Lung (tissue), 12 donors: ENCODE data around the gene CDH10. TPM values are rescaled to one million over a fixed set of nuclear protein-coding genes. Genes with fewer than 3 reads are reported as not detected.

ENCODE experiments used
- ATAC-seq: fragments of 200-7000 bp; cut with Tn5 transposase; one replicate; pipeline ENCODE4 v1.9.1; 2020; ENCODE audit warnings: moderate number of reproducible peaks; ENCODE audit not compliant: insufficient read depth, low FRiP score
- DNase-seq, 3 donors: peaks; one replicate each; pipeline ENCODE4 v3.0.0-alpha.2; 2013 to 2017
- H3K27ac ChIP-seq, 2 donors: one replicate each; pipeline ENCODE4 v1.5.1; 2013; ENCODE audit warnings: mild to moderate bottlenecking in 2 of 2, moderate library complexity in 2 of 2, control low read depth in 1 of 2, inconsistent platforms in 1 of 2, low read depth in 1 of 2, low read length in 1 of 2
- H3K27me3 ChIP-seq, 3 donors: one replicate each; pipeline ENCODE4 v1.5.1; 2013; ENCODE audit warnings: low read length in 2 of 3; ENCODE audit not compliant: control insufficient read depth in 3 of 3, insufficient read depth in 3 of 3
- H3K36me3 ChIP-seq, 4 donors: one replicate each; pipeline ENCODE4 v1.5.1; 2013; ENCODE audit warnings: low read length in 4 of 4, mild to moderate bottlenecking in 1 of 4, moderate library complexity in 1 of 4; ENCODE audit not compliant: control insufficient read depth in 4 of 4, insufficient read depth in 4 of 4
- H3K4me1 ChIP-seq, 5 donors: one replicate each; pipeline ENCODE4 v1.5.1; 2013; ENCODE audit warnings: low read length in 5 of 5, mild to moderate bottlenecking in 2 of 5, moderate library complexity in 1 of 5; ENCODE audit not compliant: control insufficient read depth in 5 of 5, insufficient read depth in 5 of 5
- H3K4me3 ChIP-seq: one replicate; pipeline ENCODE4 v1.5.1; 2013; ENCODE audit warnings: mild to moderate bottlenecking, control low read depth, moderate library complexity
- H3K9ac ChIP-seq, 2 donors: one replicate each; pipeline ENCODE4 v1.5.1; 2013; ENCODE audit warnings: low read length in 2 of 2, control low read depth in 1 of 2; ENCODE audit not compliant: insufficient read depth in 1 of 2
- H3K9me3 ChIP-seq, 4 donors: one replicate each; pipeline ENCODE4 v1.5.1; 2013; ENCODE audit warnings: low read length in 3 of 4, mild to moderate bottlenecking in 1 of 4, moderate library complexity in 1 of 4; ENCODE audit not compliant: control insufficient read depth in 4 of 4, insufficient read depth in 3 of 4
- WGBS, 2 donors: extraction: QIAGEN DNeasy Blood & Tissue Kit; methylation state at CpG; one replicate each; pipeline ENCODE4 v1.1.7; 2013; 5-methylcytosine and 5-hydroxymethylcytosine counted together
- polyA plus RNA-seq, 2 donors: library from polyadenylated mRNA; stranded (reverse); fragments of 200-250 nt; gene quantifications; one replicate each; pipeline ENCODE4 v1.2.1, GENCODE V29; 2013
- total RNA-seq, 2 donors: library from RNA; depleted of rRNA in 1 of 2; stranded (reverse); fragments of >200 nt in 1 of 2; gene quantifications; one replicate each; pipeline ENCODE4 v1.2.1, GENCODE V29; 2014 to 2021
- TF ChIP-seq, protein P1 (sequence below): IDR thresholded peaks from 2 replicates; pipeline ENCODE4 v1.5.1; 2012; ENCODE audit warnings: mild to moderate bottlenecking; ENCODE audit errors: control extremely low read depth, extremely low read depth
- donor health status: control.
- donor health status: control.
- donor health status: Bipolar disorder and iron deficiency.
- donor health status: healthy.
- donor health status: DM: yes; HTN: yes; CAD: no.

CDH10 gene
- total and polyA plus RNA-seq, 4 donors: 0.16 to 1.8 (median 0.25) TPM

DNA sequence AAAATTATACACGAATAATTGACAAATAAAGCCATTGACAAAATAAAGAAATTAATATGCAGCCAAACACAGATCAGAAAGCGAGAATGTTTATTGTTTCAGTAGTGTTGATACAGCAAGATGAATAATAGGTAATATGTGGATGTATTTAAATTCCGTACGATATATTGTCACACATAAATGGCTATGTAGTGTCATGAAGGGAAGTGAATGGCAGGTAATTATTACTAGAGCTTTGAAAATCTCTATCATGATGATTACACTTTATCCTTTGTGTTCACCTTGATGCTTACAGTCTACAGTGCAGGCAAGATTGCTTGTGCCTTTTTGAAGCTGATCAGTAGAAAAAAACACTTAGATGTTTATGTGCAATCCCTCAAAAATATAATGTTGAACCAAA lies 23.3 kb upstream of the CDH10 start:
- TF ChIP-seq, protein P1, sequence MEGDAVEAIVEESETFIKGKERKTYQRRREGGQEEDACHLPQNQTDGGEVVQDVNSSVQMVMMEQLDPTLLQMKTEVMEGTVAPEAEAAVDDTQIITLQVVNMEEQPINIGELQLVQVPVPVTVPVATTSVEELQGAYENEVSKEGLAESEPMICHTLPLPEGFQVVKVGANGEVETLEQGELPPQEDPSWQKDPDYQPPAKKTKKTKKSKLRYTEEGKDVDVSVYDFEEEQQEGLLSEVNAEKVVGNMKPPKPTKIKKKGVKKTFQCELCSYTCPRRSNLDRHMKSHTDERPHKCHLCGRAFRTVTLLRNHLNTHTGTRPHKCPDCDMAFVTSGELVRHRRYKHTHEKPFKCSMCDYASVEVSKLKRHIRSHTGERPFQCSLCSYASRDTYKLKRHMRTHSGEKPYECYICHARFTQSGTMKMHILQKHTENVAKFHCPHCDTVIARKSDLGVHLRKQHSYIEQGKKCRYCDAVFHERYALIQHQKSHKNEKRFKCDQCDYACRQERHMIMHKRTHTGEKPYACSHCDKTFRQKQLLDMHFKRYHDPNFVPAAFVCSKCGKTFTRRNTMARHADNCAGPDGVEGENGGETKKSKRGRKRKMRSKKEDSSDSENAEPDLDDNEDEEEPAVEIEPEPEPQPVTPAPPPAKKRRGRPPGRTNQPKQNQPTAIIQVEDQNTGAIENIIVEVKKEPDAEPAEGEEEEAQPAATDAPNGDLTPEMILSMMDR: no peak
- ATAC-seq: no peak
- Histone ChIP-seq H3K4me1 (no peaks in the 10 kb centered on the region), H3K27ac (no peak overlapping the region), H3K9ac (no peak overlapping the region), H3K36me3 (no peaks in the 10 kb centered on the region), H3K9me3 (no peaks in the 10 kb centered on the region), H3K4me3 (no peak overlapping the region), H3K27me3 (no peaks in the 10 kb centered on the region)
- no peak for DNase-seq
- WGBS, 2 donors: 87 to 89% methylated on average over 4 of the region's 4 CpGs

DNA sequence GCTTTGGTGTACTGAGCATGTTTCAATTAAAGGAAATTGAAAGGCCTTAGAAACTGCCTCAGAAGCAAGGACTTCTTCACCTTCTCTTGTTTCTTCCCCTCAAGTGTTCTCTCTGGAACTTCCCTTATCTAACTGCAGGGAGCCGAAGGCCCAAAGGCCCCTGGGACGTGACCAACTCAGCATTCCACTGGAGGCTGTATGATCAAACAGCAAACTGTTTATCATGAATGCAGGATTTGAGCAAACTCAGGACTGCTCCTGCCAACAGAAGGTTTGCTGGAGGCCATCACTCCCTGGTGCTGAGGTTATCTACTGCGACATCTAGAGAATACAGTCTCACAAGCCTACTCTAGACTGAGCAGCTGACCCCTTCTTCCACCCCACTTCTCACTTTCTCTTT lies 4.8 kb upstream of the CDH10 start:
- ATAC-seq: no peak
- Histone ChIP-seq H3K9ac (no peak overlapping the region), H3K27me3 (peaks cover 0 to 3% (median 0%) of the 10 kb centered on the region in 3 donors), H3K4me1 (no peaks in the 10 kb centered on the region), H3K4me3 (no peak overlapping the region), H3K36me3 (no peaks in the 10 kb centered on the region), H3K9me3 (peaks cover 0 to 3% (median 0%) of the 10 kb centered on the region in 4 donors), H3K27ac (no peak overlapping the region)
- no peak for DNase-seq
- WGBS, 2 donors: 67 to 81% methylated on average over 3 of the region's 3 CpGs
- TF ChIP-seq, protein P1: no peak

DNA sequence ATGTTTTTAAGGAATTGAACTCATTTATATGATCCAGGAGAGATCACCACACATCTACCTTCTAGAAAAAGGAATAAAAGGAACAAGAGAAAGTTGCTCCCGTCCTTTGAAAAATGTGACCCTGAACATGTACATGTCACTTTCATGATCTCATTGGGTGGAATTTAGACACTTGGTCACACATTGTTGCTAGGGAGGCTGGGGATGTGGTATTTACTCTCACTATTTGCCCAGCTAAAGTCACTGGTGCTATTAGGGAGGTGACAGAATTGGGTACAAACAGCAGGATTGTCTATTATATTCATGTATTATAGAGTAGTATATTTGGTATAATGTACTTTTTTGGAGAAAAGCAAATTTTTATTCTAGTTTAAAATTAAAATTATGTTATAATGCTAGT lies 2.1 kb upstream of the CDH10 start:
- Histone ChIP-seq H3K27ac (no peak overlapping the region), H3K4me1 (no peaks in the 10 kb centered on the region), H3K36me3 (no peaks in the 10 kb centered on the region), H3K4me3 (no peak overlapping the region), H3K9ac (no peak overlapping the region), H3K27me3 (peaks cover 0 to 6% (median 3%) of the 10 kb centered on the region in 3 donors), H3K9me3 (no peaks in the 10 kb centered on the region)
- WGBS, 2 donors: 86% methylated on average over 1 of the region's 1 CpG
- no peak for DNase-seq
- no peak for ATAC-seq
- TF ChIP-seq, protein P1: no peak

DNA sequence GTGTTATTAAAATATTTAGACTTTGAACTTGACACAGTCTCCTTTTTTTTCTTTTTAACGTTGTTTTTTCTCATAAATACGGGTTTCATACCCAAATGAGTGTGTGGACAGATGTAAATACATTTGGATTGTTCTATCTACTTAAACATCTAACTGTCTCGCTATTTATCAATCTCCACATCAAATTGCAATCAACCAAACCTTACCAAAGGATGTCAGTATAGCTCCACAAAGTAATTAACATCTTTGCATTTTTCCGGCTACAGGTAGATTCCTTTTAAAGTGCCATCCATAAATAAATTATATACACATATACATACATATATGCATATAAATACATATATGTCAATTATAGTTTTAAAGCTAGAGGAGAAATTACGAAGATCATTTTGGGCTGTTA lies 705 bp upstream of the CDH10 start:
- no peak for ATAC-seq
- TF ChIP-seq, protein P1: no peak
- Histone ChIP-seq H3K36me3 (no peaks in the 10 kb centered on the region), H3K4me3 (no peak overlapping the region), H3K9ac (no peak overlapping the region), H3K9me3 (no peaks in the 10 kb centered on the region), H3K27me3 (peaks cover 0 to 6% (median 3%) of the 10 kb centered on the region in 3 donors), H3K4me1 (no peaks in the 10 kb centered on the region), H3K27ac (no peak overlapping the region)
- DNase-seq: no peak
- WGBS, 2 donors: 68 to 74% methylated on average over 5 of the region's 5 CpGs
